Caco-2 (cell line): ENCODE measurements around the gene ST8SIA1. TPM values are rescaled to one million over a fixed set of nuclear protein-coding genes. Genes with fewer than 3 reads are reported as not detected.

ENCODE experiments used
- BruUV-seq: library from RNA; stranded (reverse); fragments of 400-500 nt; replicated peaks from 2 replicates; lab custom pipeline; 2021; lab: Mats Ljungman, UMichigan
- CTCF ChIA-PET: fragments of 300-600 bp; sonication (Branson Sonifier 250); formaldehyde crosslinking; loops from one replicate; lab custom pipeline; 2022; ENCODE audit warnings: antibody characterized with exemption; lab: Charles Lee
- POLR2A ChIA-PET: fragments of 300-600 bp; sonication (Branson Sonifier 250); formaldehyde crosslinking; loops from one replicate; lab custom pipeline; 2022; ENCODE audit warnings: antibody characterized with exemption; lab: Charles Lee
- DNase-seq, 2 experiments: peaks; one replicate each; pipeline versions ENCODE4 v3.0.0 to v3.0.0-alpha.2; 2020 to 2022
- H3K27me3 ChIP-seq: replicated peaks from 2 replicates; pipeline ENCODE4 v1.6.0; 2011; ENCODE audit warnings: low read length; ENCODE audit not compliant: control insufficient read depth, insufficient read depth
- H3K36me3 ChIP-seq: 2 replicates; pipeline ENCODE4 v1.5.1; 2011; ENCODE audit warnings: low read length; ENCODE audit not compliant: control insufficient read depth, insufficient read depth
- H3K4me1 ChIP-seq: fragments of 250-450 bp; sonication (Bioruptor Pico); 2 replicates; pipeline ENCODE4 v1.5.1; 2020; ENCODE audit warnings: mild to moderate bottlenecking
- H3K4me3 ChIP-seq: 2 replicates; pipeline ENCODE4 v1.5.1; 2011; ENCODE audit warnings: low read depth, mild to moderate bottlenecking, control low read depth, low read length
- H3K9me3 ChIP-seq: fragments of 250-450 bp; sonication (Bioruptor Pico); 2 replicates; pipeline ENCODE4 v1.5.1; 2020; ENCODE audit warnings: mild to moderate bottlenecking, moderate library complexity
- H3K27ac Mint-ChIP-seq: one replicate; pipeline ENCODE4 v1.8.0; 2022; ENCODE audit warnings: mixed read lengths; ENCODE audit not compliant: unreplicated experiment
- H3K27me3 Mint-ChIP-seq: one replicate; pipeline ENCODE4 v1.8.0; 2022; ENCODE audit warnings: mixed read lengths; ENCODE audit not compliant: insufficient read depth, unreplicated experiment
- H3K36me3 Mint-ChIP-seq: one replicate; pipeline ENCODE4 v1.8.0; 2022; ENCODE audit warnings: mild to moderate bottlenecking, mixed read lengths; ENCODE audit not compliant: insufficient read depth, unreplicated experiment
- H3K4me1 Mint-ChIP-seq: one replicate; pipeline ENCODE4 v1.8.0; 2022; ENCODE audit warnings: low read depth, mixed read lengths; ENCODE audit not compliant: unreplicated experiment
- H3K4me3 Mint-ChIP-seq: one replicate; pipeline ENCODE4 v1.8.0; 2022; ENCODE audit warnings: mild to moderate bottlenecking, moderate library complexity, mixed read lengths; ENCODE audit not compliant: unreplicated experiment
- H3K9me3 Mint-ChIP-seq: one replicate; pipeline ENCODE4 v1.8.0; 2022; ENCODE audit warnings: mixed read lengths; ENCODE audit not compliant: unreplicated experiment
- intact Hi-C: fragments of 100-400 bp; cut with micrococcal nuclease; formaldehyde crosslinking; loops from one replicate; pipeline ENCODE4 v1.10.0; 2022; ENCODE audit not compliant: unreplicated experiment
- total RNA-seq: library from RNA; stranded (reverse); gene quantifications from 2 replicates; pipeline ENCODE4 v1.2.3, GENCODE V29; 2022
- TF ChIP-seq, protein P1 (sequence below), 2 experiments: fragments of 200-600 bp in 1 of 2; IDR thresholded peaks; 1 replicate in 1 of 2; 2 replicates in 1 of 2; pipeline versions ENCODE4 v1.5.1 to v1.8.0; 2011 to 2022; ENCODE audit warnings: antibody characterized with exemption in 1 of 2, control low read depth in 1 of 2, inconsistent platforms in 1 of 2, low read depth in 1 of 2, low read length in 1 of 2, mild to moderate bottlenecking in 1 of 2, moderate library complexity in 1 of 2; ENCODE audit not compliant: insufficient read depth in 1 of 2, severe bottlenecking in 1 of 2, unreplicated experiment in 1 of 2

Gene ST8SIA1
- total RNA-seq, 1 experiment from 2014 or later, result not detected

DNA sequence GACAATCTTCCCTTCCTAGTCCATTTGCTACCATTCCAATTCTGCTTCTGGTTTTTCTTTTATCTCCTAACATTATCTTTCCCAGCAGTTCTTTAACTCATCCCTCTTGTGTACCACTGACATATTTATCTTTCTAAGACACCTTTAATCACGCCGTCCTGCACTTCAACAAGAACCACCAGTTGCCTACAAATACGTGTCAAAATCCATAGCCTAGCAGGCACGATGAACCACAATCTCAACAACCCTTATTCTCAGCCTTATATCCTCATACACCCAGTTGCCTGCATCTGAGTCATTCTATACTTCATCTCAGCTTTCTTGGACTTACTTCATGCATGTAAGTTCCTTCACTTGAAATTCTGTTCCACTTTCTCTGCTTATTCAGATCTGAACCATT, 16.4 kb upstream of the ST8SIA1 start:
- no peak overlapping the region for H3K27ac Mint-ChIP-seq
- TF ChIP-seq, protein P1, sequence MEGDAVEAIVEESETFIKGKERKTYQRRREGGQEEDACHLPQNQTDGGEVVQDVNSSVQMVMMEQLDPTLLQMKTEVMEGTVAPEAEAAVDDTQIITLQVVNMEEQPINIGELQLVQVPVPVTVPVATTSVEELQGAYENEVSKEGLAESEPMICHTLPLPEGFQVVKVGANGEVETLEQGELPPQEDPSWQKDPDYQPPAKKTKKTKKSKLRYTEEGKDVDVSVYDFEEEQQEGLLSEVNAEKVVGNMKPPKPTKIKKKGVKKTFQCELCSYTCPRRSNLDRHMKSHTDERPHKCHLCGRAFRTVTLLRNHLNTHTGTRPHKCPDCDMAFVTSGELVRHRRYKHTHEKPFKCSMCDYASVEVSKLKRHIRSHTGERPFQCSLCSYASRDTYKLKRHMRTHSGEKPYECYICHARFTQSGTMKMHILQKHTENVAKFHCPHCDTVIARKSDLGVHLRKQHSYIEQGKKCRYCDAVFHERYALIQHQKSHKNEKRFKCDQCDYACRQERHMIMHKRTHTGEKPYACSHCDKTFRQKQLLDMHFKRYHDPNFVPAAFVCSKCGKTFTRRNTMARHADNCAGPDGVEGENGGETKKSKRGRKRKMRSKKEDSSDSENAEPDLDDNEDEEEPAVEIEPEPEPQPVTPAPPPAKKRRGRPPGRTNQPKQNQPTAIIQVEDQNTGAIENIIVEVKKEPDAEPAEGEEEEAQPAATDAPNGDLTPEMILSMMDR (IDR thresholded peaks at IDR 0.05; ENCODE audit: insufficient read depth in 1 of 2, low read depth in 1 of 2, low read length in 1 of 2, severe bottlenecking in 1 of 2, unreplicated experiment in 1 of 2), result no peak
- no peak for DNase-seq
- intact Hi-C loops, result no loop called here
- ChIA-PET POLR2A (no interaction called here), CTCF (no interaction called here)
- H3K4me3 Mint-ChIP-seq, result no peak overlapping the region
- H3K9me3 Mint-ChIP-seq, result no peaks in the 10 kb centered on the region
- no peaks in the 10 kb centered on the region for H3K4me1 Mint-ChIP-seq
- H3K27me3 ChIP-seq, result no peaks in the 10 kb centered on the region
- H3K27me3 Mint-ChIP-seq, result peaks cover 23% of the 10 kb centered on the region
- no peaks in the 10 kb centered on the region for H3K36me3 Mint-ChIP-seq
- H3K9me3 ChIP-seq, result no peaks in the 10 kb centered on the region
- BruUV-seq, result no TSS peak
- H3K4me1 ChIP-seq, result no peaks in the 10 kb centered on the region
- no peaks in the 10 kb centered on the region for H3K36me3 ChIP-seq
- H3K4me3 ChIP-seq, result no peak overlapping the region

DNA sequence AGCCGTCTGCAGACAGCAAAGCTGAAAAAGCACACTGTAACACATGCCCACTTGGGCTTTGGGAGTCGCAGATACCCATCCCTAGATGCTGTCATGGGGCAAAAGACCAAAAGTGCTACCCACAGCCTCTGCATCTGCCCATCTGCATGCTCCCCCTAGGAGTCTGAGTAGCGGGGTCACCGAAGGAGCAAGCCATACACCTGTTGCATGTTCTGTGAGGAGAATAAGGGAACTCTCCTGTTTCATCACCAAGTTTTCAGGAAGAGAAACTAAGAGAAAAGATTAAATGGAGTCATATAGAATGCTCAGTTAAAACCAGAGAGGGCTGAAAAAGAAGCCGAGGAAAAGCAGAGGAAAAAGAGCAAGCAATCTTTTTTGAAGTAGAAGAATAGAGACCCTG, 13.7 kb upstream of the ST8SIA1 start:
- TF ChIP-seq, protein P1 (IDR thresholded peaks at IDR 0.05; ENCODE audit: insufficient read depth in 1 of 2, low read depth in 1 of 2, low read length in 1 of 2, severe bottlenecking in 1 of 2, unreplicated experiment in 1 of 2), result no peak
- CTCF ChIA-PET, result no interaction called here
- H3K36me3 ChIP-seq, result no peaks in the 10 kb centered on the region
- Mint-ChIP-seq H3K27me3 (peaks cover 23% of the 10 kb centered on the region), H3K4me1 (no peaks in the 10 kb centered on the region), H3K27ac (no peak overlapping the region), H3K36me3 (no peaks in the 10 kb centered on the region), H3K9me3 (no peaks in the 10 kb centered on the region), H3K4me3 (no peak overlapping the region)
- no peaks in the 10 kb centered on the region for H3K4me1 ChIP-seq
- H3K4me3 ChIP-seq, result no peak overlapping the region
- no peaks in the 10 kb centered on the region for H3K9me3 ChIP-seq
- no peaks in the 10 kb centered on the region for H3K27me3 ChIP-seq
- DNase-seq, result no peak
- no TSS peak for BruUV-seq
- intact Hi-C loops, result no loop called here
- POLR2A ChIA-PET, result no interaction called here

DNA sequence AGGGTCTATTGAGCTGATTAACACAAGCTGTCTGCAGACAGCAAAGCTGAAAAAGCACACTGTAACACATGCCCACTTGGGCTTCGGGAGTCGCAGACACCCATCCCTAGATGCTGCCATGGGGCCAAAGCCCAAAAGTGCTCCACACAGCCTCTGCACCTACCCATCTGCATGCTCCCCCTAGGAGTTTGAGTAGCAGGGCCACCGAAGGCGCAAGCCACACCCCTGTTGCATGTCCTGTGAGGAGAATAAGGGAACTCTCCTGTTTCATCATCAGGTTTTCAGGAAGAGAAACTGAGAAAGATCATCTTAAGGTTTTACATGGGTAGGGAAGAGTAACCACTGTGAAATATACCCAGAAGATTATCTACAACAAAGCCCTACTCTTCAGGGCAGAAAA, 5.6 kb upstream of the ST8SIA1 start:
- Histone ChIP-seq H3K4me1 (peaks cover 5% of the 10 kb centered on the region; the same call in 1 of the 2 replicates), H3K27me3 (no peaks in the 10 kb centered on the region; the same call in 1 of the 2 replicates), H3K9me3 (no peaks in the 10 kb centered on the region; the same call in 1 of the 2 replicates), H3K4me3 (no peak overlapping the region), H3K36me3 (no peaks in the 10 kb centered on the region)
- no peak overlapping the region for H3K27ac Mint-ChIP-seq
- BruUV-seq, result no TSS peak
- TF ChIP-seq, protein P1 (IDR thresholded peaks at IDR 0.05; ENCODE audit: insufficient read depth in 1 of 2, low read depth in 1 of 2, low read length in 1 of 2, severe bottlenecking in 1 of 2, unreplicated experiment in 1 of 2), result no peak
- H3K4me1 Mint-ChIP-seq, result no peaks in the 10 kb centered on the region
- no peak for DNase-seq
- no peaks in the 10 kb centered on the region for H3K36me3 Mint-ChIP-seq
- ChIA-PET POLR2A (no interaction called here), CTCF (no interaction called here)
- H3K27me3 Mint-ChIP-seq, result peaks cover 33% of the 10 kb centered on the region
- no peak overlapping the region for H3K4me3 Mint-ChIP-seq
- intact Hi-C loops, result no loop called here
- H3K9me3 Mint-ChIP-seq, result peaks cover 17% of the 10 kb centered on the region
